K562 (cell line): Measurements from ENCODE around the gene RAD23B. TPM values are rescaled to one million over a fixed set of nuclear protein-coding genes. Genes with fewer than 3 reads are reported as not detected.

ENCODE experiments used
- ATAC-seq: fragments of 200-7000 bp; cut with Tn5 transposase; 3 replicates; pipeline ENCODE4 v1.9.1; 2020; ENCODE audit warnings: moderate library complexity
- BruUV-seq: library from RNA; stranded (reverse); fragments of 400-500 nt; replicated peaks from 2 replicates; lab custom pipeline; 2021; lab: Mats Ljungman, UMichigan
- CTCF ChIA-PET: fragments of 300-600 bp; formaldehyde crosslinking; extraction: SDS; loops from one replicate; lab custom pipeline; 2021; ENCODE audit warnings: low intra/inter-chr PET ratio; lab: Yijun Ruan, JAX
- POLR2A ChIA-PET: fragments of 300-600, 350-650 bp; sonication (Branson Sonifier 250); formaldehyde crosslinking; extraction: SDS; loops from one replicate; lab custom pipeline; 2021; ENCODE audit warnings: antibody characterized with exemption, inconsistent platforms; lab: Yijun Ruan, JAX
- DNase-seq, 4 experiments: peaks; one replicate each; pipeline versions ENCODE4 v3.0.0 to v3.0.0-alpha.2; 2011 to 2018; ENCODE audit warnings: low spot score in 3 of 4, mixed read lengths in 3 of 4; ENCODE audit errors: extremely low read depth in 1 of 4
- FAIRE-seq: peaks from 2 replicates; lab custom pipeline; 2011; peaks lifted over from hg19 to GRCh38; lab: Jason Lieb, UNC
- H2AFZ ChIP-seq: 2 replicates; pipeline ENCODE4 v1.6.0; 2011; ENCODE audit warnings: low read depth, low read length, control low read depth, inconsistent platforms
- H3K27ac ChIP-seq: fragments of 200-600 bp; 3 replicates; pipeline ENCODE4 v1.8.0; 2011; ENCODE audit warnings: low read depth, mild to moderate bottlenecking, control low read depth, inconsistent platforms, low read length, moderate library complexity, mixed read lengths; ENCODE audit errors: extremely low read depth
- H3K27me3 ChIP-seq, 2 experiments: fragments of 300-600 bp in 1 of 2; 2 replicates in 1 of 2; 3 replicates in 1 of 2; pipeline versions ENCODE4 v1.6.0 to v1.8.0; 2011; ENCODE audit warnings: inconsistent platforms in 2 of 2, low read length in 2 of 2, mild to moderate bottlenecking in 1 of 2, mixed read lengths in 1 of 2, moderate library complexity in 1 of 2; ENCODE audit not compliant: control insufficient read depth in 2 of 2, insufficient read depth in 2 of 2
- H3K36me3 ChIP-seq: fragments of 300-600 bp; 3 replicates; pipeline ENCODE4 v1.8.0; 2011; ENCODE audit warnings: mild to moderate bottlenecking, low read length, inconsistent platforms; ENCODE audit not compliant: control insufficient read depth, insufficient read depth
- H3K4me1 ChIP-seq, 2 experiments: fragments of 200-600 bp in 1 of 2; replicated peaks in 1 of 2; 2 replicates in 1 of 2; 3 replicates in 1 of 2; pipeline versions ENCODE4 v1.5.1 to v1.8.0; 2011; ENCODE audit warnings: inconsistent platforms in 2 of 2, low read length in 2 of 2, mild to moderate bottlenecking in 1 of 2, mixed read lengths in 1 of 2, moderate library complexity in 1 of 2; ENCODE audit not compliant: control insufficient read depth in 2 of 2, insufficient read depth in 2 of 2
- H3K4me2 ChIP-seq: 2 replicates; pipeline ENCODE4 v1.6.1; 2011; ENCODE audit warnings: low read length, control low read depth, inconsistent platforms, mixed read lengths; ENCODE audit not compliant: insufficient read depth
- H3K4me3 ChIP-seq: fragments of 200-600 bp; sonication (generic), shearing (Covaris generic); 2 replicates; pipeline ENCODE4 v1.5.1; 2016; ENCODE audit warnings: control low read depth, inconsistent platforms
- H3K79me2 ChIP-seq: fragments of 200-600 bp; 3 replicates; pipeline ENCODE4 v1.8.0; 2011; ENCODE audit warnings: low read length, inconsistent platforms; ENCODE audit not compliant: control insufficient read depth, insufficient read depth
- H3K9ac ChIP-seq, 2 experiments: 2 replicates each; pipeline versions ENCODE4 v1.6.0 to v1.6.1; 2011; ENCODE audit warnings: low read depth in 2 of 2, low read length in 2 of 2, control low read depth in 1 of 2, inconsistent platforms in 1 of 2, mild to moderate bottlenecking in 1 of 2, mixed read lengths in 1 of 2; ENCODE audit not compliant: insufficient read depth in 1 of 2
- H3K9me1 ChIP-seq: one replicate; pipeline ENCODE4 v1.6.0; 2011; ENCODE audit warnings: inconsistent platforms, mild to moderate bottlenecking, low read length, moderate library complexity; ENCODE audit not compliant: control insufficient read depth, insufficient read depth
- H3K9me3 ChIP-seq: replicated peaks from 2 replicates; pipeline ENCODE4 v1.5.1; 2011; ENCODE audit warnings: low read depth, low read length, inconsistent platforms; ENCODE audit not compliant: control insufficient read depth, insufficient read depth
- H4K20me1 ChIP-seq: replicated peaks from 2 replicates; pipeline ENCODE4 v1.6.1; 2011; ENCODE audit warnings: low read length, inconsistent platforms, mixed read lengths; ENCODE audit not compliant: control insufficient read depth, insufficient read depth
- ARID1B ChIP-seq: fragments of 450-650 bp; IDR thresholded peaks from 2 replicates; pipeline ENCODE4 v1.6.1; 2016; ENCODE audit warnings: antibody characterized with exemption, mild to moderate bottlenecking, inconsistent platforms
- ESRRA ChIP-seq: fragments of 450-650 bp; IDR thresholded peaks from 2 replicates; pipeline ENCODE4 v1.6.1; 2014; ENCODE audit warnings: low read depth, mild to moderate bottlenecking, moderate library complexity, borderline replicate concordance
- FIP1L1 ChIP-seq: fragments of 200-400 bp; formaldehyde crosslinking; IDR thresholded peaks from 2 replicates; pipeline ENCODE4 v1.6.1; 2018; ENCODE audit warnings: mild to moderate bottlenecking, low read depth, low read length; ENCODE audit not compliant: poor library complexity, severe bottlenecking
- HDAC3 ChIP-seq: fragments of 450-650 bp; IDR thresholded peaks from 2 replicates; pipeline ENCODE4 v1.6.1; 2018; ENCODE audit warnings: borderline replicate concordance, mild to moderate bottlenecking, moderate library complexity; ENCODE audit not compliant: partially characterized antibody
- MTA1 ChIP-seq: fragments of 450-650 bp; IDR thresholded peaks from 2 replicates; pipeline ENCODE4 v1.6.1; 2017; ENCODE audit warnings: borderline replicate concordance
- PYGO2 ChIP-seq: fragments of 450-650 bp; IDR thresholded peaks from 2 replicates; pipeline ENCODE4 v1.6.1; 2016; ENCODE audit warnings: mild to moderate bottlenecking, missing genetic modification characterization, moderate library complexity, missing compliant biosample characterization
- SETDB1 ChIP-seq: IDR thresholded peaks from one replicate; pipeline ENCODE4 v1.6.1; 2012; ENCODE audit warnings: low read length, control low read depth, inconsistent platforms
- SNIP1 ChIP-seq: fragments of 450-650 bp; IDR thresholded peaks from 2 replicates; pipeline ENCODE4 v1.7.1; 2017; ENCODE audit warnings: low read depth, mild to moderate bottlenecking
- THAP7 ChIP-seq: fragments of 250-450 bp; sonication (Bioruptor Pico); IDR thresholded peaks from 2 replicates; pipeline ENCODE4 v1.5.0; 2021
- ZNF224 ChIP-seq: sonication (generic); formaldehyde crosslinking; IDR thresholded peaks from 2 replicates; pipeline ENCODE4 v1.8.0; 2022; ENCODE audit warnings: mild to moderate bottlenecking, missing genetic modification reagents
- ZNF57 ChIP-seq: fragments of 450-650 bp; formaldehyde crosslinking; IDR thresholded peaks from 2 replicates; pipeline ENCODE4 v1.4.0; 2020; ENCODE audit warnings: mild to moderate bottlenecking, moderate library complexity
- WGBS: fragments of 100-300 bp; shearing (Covaris generic); methylation state at CpG from one replicate; pipeline ENCODE4 v1.1.6; 2016; ENCODE audit warnings: low coverage, mixed read lengths; ENCODE audit not compliant: insufficient coverage; ENCODE audit errors: missing lambda C conversion rate; 5-methylcytosine and 5-hydroxymethylcytosine counted together
- in situ Hi-C: fragments of 300-500 bp; cut with MboI; formaldehyde crosslinking; loops from 4 replicates; pipeline ENCODE4 v1.15.0; 2018; ENCODE audit warnings: inconsistent platforms, mixed read lengths
- intact Hi-C: fragments of 100-400 bp; cut with micrococcal nuclease; formaldehyde crosslinking; loops from 2 replicates; pipeline ENCODE4 v1.14.2; 2022
- polyA plus RNA-seq, 8 experiments: library from polyadenylated mRNA; depleted of rRNA in 4 of 8; stranded (reverse) in 5 of 8; unstranded in 3 of 8; fragments of >200 nt; fragmentation: Nextera tagmentation in 2 of 8; fragmentation: Illumina TruSeq in 1 of 8; extraction: Ambion mirVana in 2 of 8; extraction: Trizol in 1 of 8; gene quantifications; 2 replicates each; pipeline versions ENCODE4 v1.2.1 to v1.2.3, GENCODE V29; 2011 to 2014; ENCODE audit warnings: inconsistent platforms in 1 of 8, missing spikeins in 1 of 8
- total RNA-seq, 7 experiments: library from RNA; depleted of rRNA in 6 of 7; stranded (reverse); fragments of >200 nt in 6 of 7; fragmentation: Illumina TruSeq in 2 of 7; extraction: Trizol in 2 of 7; gene quantifications; 2 replicates each; pipeline versions ENCODE4 v1.2.1 to v1.2.3, GENCODE V29; 2011 to 2021; ENCODE audit warnings: low replicate concordance in 1 of 7

The RAD23B gene
- total and polyA plus RNA-seq, 9 of the 15 experiments (the other 6 are each of a cell fraction or from before 2014, with no cell fraction given), result 14.5 to 184 (median 114) TPM

- intact Hi-C loops, result no loop called here
- Histone ChIP-seq H3K36me3 (no peaks in the 10 kb centered on the region), H3K4me3 (no peak overlapping the region), H3K4me2 (no peak overlapping the region), H3K27me3 (peaks cover under 1 to 1% of the 10 kb centered on the region in 2 experiments; a peak in 3 of 5 replicates), H3K4me1 (no peaks in the 10 kb centered on the region), H3K27ac (no peak overlapping the region), H3K9me1 (no peaks in the 10 kb centered on the region), H2AFZ (no peak overlapping the region), H3K9ac (no peak overlapping the region), H4K20me1 (no peaks in the 10 kb centered on the region), H3K9me3 (no peaks in the 10 kb centered on the region), H3K79me2 (no peaks in the 10 kb centered on the region)
- in situ Hi-C loops, result no loop called here
- CTCF ChIA-PET, result interaction anchor here (0.6 kb wide), 1 partner anchor 818 kb away, joined by 5 read pairs; no protein-coding TSS in a partner anchor
- TF ChIP-seq FIP1L1 (no peak), MTA1 (no peak), ZNF57 (no peak), SETDB1 (no peak), ZNF224 (CRISPR knock-in tag) (no peak), HDAC3 (no peak), PYGO2 (tag) (no peak), ARID1B (no peak), THAP7 (no peak), ESRRA (no peak), SNIP1 (no peak)
- BruUV-seq, result no TSS peak
- POLR2A ChIA-PET, result no interaction called here
- WGBS, result 0% methylated on average over 2 of the region's 2 CpGs
- ATAC-seq, result no peak
- FAIRE-seq, result no peak
- no peak for DNase-seq
Observed at GRCh38 chr9:107373809-107374208, 90.7 kb downstream of the RAD23B start.
